Measurements from ENCODE around the gene TAGAP. TPM values are rescaled to one million over a fixed set of nuclear protein-coding genes. Genes with fewer than 3 reads are reported as not detected.

The TAGAP gene
- 10 to 100 TPM in 2 of 6 donors, 1 to 10 TPM in 4; 7.8 to 19.3 (median 8.8) TPM for total RNA-seq

DNA sequence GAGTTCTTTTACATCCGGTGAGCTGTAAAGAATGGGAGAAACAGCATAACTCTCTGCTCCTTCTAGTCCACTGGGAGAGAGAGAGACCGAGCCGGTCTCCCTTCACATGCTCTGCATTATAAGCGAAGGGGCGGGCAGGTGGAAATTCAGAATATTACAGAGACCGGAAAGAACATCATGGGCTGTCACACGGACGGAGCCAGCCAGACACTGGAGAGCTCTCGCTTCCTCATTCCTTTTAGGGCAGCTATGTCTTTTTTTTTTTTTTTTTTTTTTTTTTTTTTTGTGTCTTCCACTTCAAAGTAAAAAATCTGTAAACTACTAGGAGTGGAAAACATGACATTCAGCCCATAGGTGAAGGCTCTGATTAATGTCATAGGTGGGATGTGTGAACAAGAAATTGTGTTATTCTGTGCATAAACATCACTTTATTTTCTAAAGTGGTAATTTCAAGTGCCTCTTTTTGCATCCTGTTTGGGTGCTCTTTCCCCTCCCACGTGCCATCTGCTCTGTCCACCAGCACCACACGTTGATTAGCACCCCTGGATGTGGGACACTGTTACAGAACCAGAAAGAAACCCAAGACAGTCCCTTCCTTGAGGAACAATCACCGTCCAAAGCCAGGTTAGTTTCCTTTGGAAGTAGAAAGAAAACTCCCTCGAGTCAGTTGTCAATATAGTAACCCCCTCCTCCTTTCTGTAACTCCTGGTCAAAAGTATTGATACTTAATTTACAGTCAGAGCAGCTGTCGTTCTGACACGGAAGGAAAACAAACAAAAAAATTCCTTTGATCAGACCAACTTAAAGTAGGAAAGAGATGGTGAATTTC lies at the start of gene TAGAP:
Gene TAGAP (minus strand): TSS at position 93 of the 829 bp plus-strand sequence. CDS start 845 bp downstream, outside the sequence.
- peak within 1 kb of the TSS; percentile 39 to 83 (median 70) for H3K27ac ChIP-seq
- 17 to 23% methylated on average over 14 to 15 of the region's 15 CpGs for WGBS, 2 donors
- peak; percentile 82 to 86 for ATAC-seq (ENCODE audit: low FRiP score in 2 of 2)
- no peaks in the 10 kb centered on the region for H3K9me3 ChIP-seq
- no peaks in the 10 kb centered on the region for H3K27me3 ChIP-seq
- peak in 1 of 2 donors; percentile 88 for DNase-seq
- H3K4me1 ChIP-seq = peaks cover 3 to 26% (median 13%) of the 10 kb centered on the region in 4 donors
- TF ChIP-seq POLR2AphosphoS5 (IDR thresholded peaks at IDR 0.05) (peak in 1 of 2 donors; percentile 75), POLR2A (IDR thresholded peaks at IDR 0.05) (peak in 3 of 4 donors; percentile 40 to 89 (median 78)), EP300 (IDR thresholded peaks at IDR 0.05) (no peak)
- H3K4me3 ChIP-seq = peak within 1 kb of the TSS in 3 of 4 donors; percentile 26 to 37 (median 27)
- no peaks in the 10 kb centered on the region for H3K36me3 ChIP-seq

- no peaks in the 10 kb centered on the region for H3K9me3 ChIP-seq
- no peaks in the 10 kb centered on the region for H3K36me3 ChIP-seq
- no peak overlapping the region for H3K4me3 ChIP-seq
- no peaks in the 10 kb centered on the region for H3K27me3 ChIP-seq
- H3K4me1 ChIP-seq = peaks cover 0 to 6% (median 0%) of the 10 kb centered on the region in 4 donors
- TF ChIP-seq POLR2A (IDR thresholded peaks at IDR 0.05) (no peak), EP300 (IDR thresholded peaks at IDR 0.05) (no peak), CTCF (IDR thresholded peaks at IDR 0.05) (no peak), POLR2AphosphoS5 (IDR thresholded peaks at IDR 0.05) (no peak)
- H3K27ac ChIP-seq = no peak overlapping the region
- peak in 1 of 2 donors; percentile 12 for ATAC-seq (ENCODE audit: low FRiP score in 2 of 2)
- WGBS, 2 donors = 83 to 90% methylated on average over 21 to 29 of the region's 32 CpGs
- peak in 1 of 2 donors; percentile 52 for DNase-seq
These were observed 49.0 kb upstream of the TAGAP start for GRCh38 chr6:159093609-159094443.

GRCh38 chr6:159092631-159093030 lies 47.8 kb upstream of the TAGAP start:
- no peak overlapping the region for H3K4me3 ChIP-seq
- no peak for DNase-seq
- H3K9me3 ChIP-seq = no peaks in the 10 kb centered on the region
- H3K27me3 ChIP-seq = no peaks in the 10 kb centered on the region
- peak in 1 of 2 donors; percentile 50 for ATAC-seq (ENCODE audit: low FRiP score in 2 of 2)
- H3K36me3 ChIP-seq = no peaks in the 10 kb centered on the region
- TF ChIP-seq CTCF (IDR thresholded peaks at IDR 0.05) (no peak), EP300 (IDR thresholded peaks at IDR 0.05) (no peak), POLR2A (IDR thresholded peaks at IDR 0.05) (no peak), POLR2AphosphoS5 (IDR thresholded peaks at IDR 0.05) (no peak)
- peak overlapping the region in 1 of 4 donors; percentile 69 for H3K27ac ChIP-seq
- no peaks in the 10 kb centered on the region for H3K4me1 ChIP-seq
- 52 to 73% methylated on average over 5 of the region's 5 CpGs for WGBS, 2 donors

- Histone ChIP-seq H3K27me3 (no peaks in the 10 kb centered on the region), H3K36me3 (no peaks in the 10 kb centered on the region), H3K4me1 (no peaks in the 10 kb centered on the region), H3K9me3 (no peaks in the 10 kb centered on the region), H3K27ac (no peak overlapping the region), H3K4me3 (no peak overlapping the region)
- DNase-seq (no peak), ATAC-seq (ENCODE audit: low FRiP score in 2 of 2) (no peak)
- 59 to 69% methylated on average over 10 of the region's 10 CpGs for WGBS, 2 donors
- TF ChIP-seq POLR2A (IDR thresholded peaks at IDR 0.05) (no peak), EP300 (IDR thresholded peaks at IDR 0.05) (no peak), CTCF (IDR thresholded peaks at IDR 0.05) (no peak)
These were observed 46.0 kb upstream of the TAGAP start for GRCh38 chr6:159090530-159091480.
